GM18499 (cell line): Measurements from ENCODE around the gene MZT2B.
A peak's percentile ranks its signal among the peaks of the same experiment; 100 is the strongest.
"Not testable (repeated sequence)": the region's sequence is repeated elsewhere in the genome, so short reads cannot be mapped to it uniquely, and the experiment has no call there.

ENCODE experiments used
- ATAC-seq: cut with Tn5 transposase; IDR thresholded peaks from one replicate; pipeline ENCODE4 v1.9.1; 2021; ENCODE audit warnings: moderate number of reproducible peaks; ENCODE audit not compliant: insufficient read depth, unreplicated experiment

The MZT2B gene

GRCh38 chr2:130169163-130169562, 12.9 kb upstream of the MZT2B start:
- not testable (repeated sequence) for ATAC-seq

- no peak for ATAC-seq
Observed at GRCh38 chr2:130169896-130170295, 12.2 kb upstream of the MZT2B start.

- peak; percentile 80 for ATAC-seq
Observed at GRCh38 chr2:130174866-130175265, 7.2 kb upstream of the MZT2B start.

- not testable (repeated sequence) for ATAC-seq
Observed at GRCh38 chr2:130180404-130181324, 1.4 kb upstream of the MZT2B start.

GRCh38 chr2:130181325-130181879, 660 bp upstream of the MZT2B start, which contains the start of gene SMPD4:
SMPD4 (minus strand) TSS chr2:130181602; CDS start chr2:130176592, 5,010 bp downstream.
- ATAC-seq: peak; percentile 51

GRCh38 chr2:130182826-130183511, 907 bp downstream of the MZT2B start:
- ATAC-seq: not testable (repeated sequence)

GRCh38 chr2:130183512-130184373, 1.7 kb downstream of the MZT2B start:
- ATAC-seq: no peak

- no peak for ATAC-seq
Observed at GRCh38 chr2:130185436-130185835, 3.4 kb downstream of the MZT2B start.

GRCh38 chr2:130185896-130186295, 3.8 kb downstream of the MZT2B start:
- no peak for ATAC-seq

- ATAC-seq: no peak
Observed at GRCh38 chr2:130186391-130186790, 4.3 kb downstream of the MZT2B start.

GRCh38 chr2:130187268-130187667, 5.2 kb downstream of the MZT2B start:
- ATAC-seq: no peak

- ATAC-seq: not testable (repeated sequence)
Observed at GRCh38 chr2:130187859-130188792, 6.1 kb downstream of the MZT2B start.

GRCh38 chr2:130188958-130189357, 6.9 kb downstream of the MZT2B start:
- not testable (repeated sequence) for ATAC-seq

GRCh38 chr2:130190237-130190636, 8.2 kb downstream of the MZT2B start:
- ATAC-seq: no peak

- not testable (repeated sequence) for ATAC-seq
Observed at GRCh38 chr2:130191319-130191718, 9.3 kb downstream of the MZT2B start.

GRCh38 chr2:130192451-130192850, 10.4 kb downstream of the MZT2B start:
- ATAC-seq: not testable (repeated sequence)

- ATAC-seq: not testable (repeated sequence)
Observed at GRCh38 chr2:130193824-130194223, 11.8 kb downstream of the MZT2B start.

- ATAC-seq: not testable (repeated sequence)
Observed at GRCh38 chr2:130195089-130195635, 13.1 kb downstream of the MZT2B start.

- ATAC-seq: not testable (repeated sequence)
Observed at GRCh38 chr2:130196052-130196451, 14.0 kb downstream of the MZT2B start.
